ENCODE data around the gene MRPS5. TPM values are rescaled to one million over a fixed set of nuclear protein-coding genes. Genes with fewer than 3 reads are reported as not detected.

MRPS5 gene
- total RNA-seq, 2 experiments from 2014 or later, result 75.2 to 79.3 TPM

DNA sequence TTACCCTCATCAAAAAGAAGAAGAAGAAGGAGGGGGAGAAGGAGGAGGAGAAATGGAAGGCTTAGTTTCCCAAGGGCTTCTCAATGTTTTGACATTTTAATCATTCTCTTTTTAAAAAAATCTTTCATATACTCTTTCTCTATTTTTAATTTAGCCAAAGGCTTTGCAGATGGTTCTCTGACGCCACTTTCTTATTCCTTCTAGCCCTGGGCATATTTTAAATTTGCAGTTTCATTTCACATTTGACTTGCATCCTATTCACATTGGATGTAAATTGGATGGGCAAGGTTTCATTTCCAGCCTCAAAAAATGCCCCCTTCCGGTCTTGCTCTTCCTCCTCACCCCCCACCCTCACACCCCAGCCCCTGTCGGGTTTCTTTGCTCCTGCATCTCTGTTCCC lies 66.3 kb downstream of the MRPS5 start:
- no peak for DNase-seq
- H3K27me3 Mint-ChIP-seq, result no peaks in the 10 kb centered on the region
- no peaks in the 10 kb centered on the region for H3K9me3 Mint-ChIP-seq
- peak overlapping the region; percentile 25 for H3K4me3 Mint-ChIP-seq
- H3K36me3 Mint-ChIP-seq, result peaks cover 35% of the 10 kb centered on the region
- peaks cover 47% of the 10 kb centered on the region for H3K4me1 Mint-ChIP-seq
- POLR2A ChIA-PET, result interaction anchor here (1.3 to 5.4 kb wide), 5 partner anchors 8 to 33 kb away, joined by 4 to 49 read pairs (median 6); partner anchors contain the start of gene MAL
- no peak for ATAC-seq (ENCODE audit: low read depth)
- peak overlapping the region; percentile 70 for H3K27ac Mint-ChIP-seq

DNA sequence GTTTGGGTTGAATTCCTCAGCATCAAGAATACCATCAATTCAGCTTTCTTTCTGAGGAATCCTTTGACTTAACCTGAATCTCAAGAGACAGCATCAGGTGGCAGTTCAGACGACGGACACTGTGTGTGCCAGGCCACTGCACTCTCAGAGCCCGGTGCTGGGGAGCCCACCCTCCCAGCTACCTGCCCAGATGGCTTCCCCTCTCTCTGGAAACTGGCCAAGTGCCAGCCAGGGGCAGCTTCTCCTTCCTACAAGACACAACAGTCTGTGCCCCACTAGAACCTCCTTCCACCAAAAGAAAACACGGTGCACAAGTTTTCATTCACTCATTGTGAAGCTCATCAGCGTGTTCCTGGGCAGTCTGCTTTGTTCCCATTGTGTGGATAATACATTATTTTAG lies 67.6 kb downstream of the MRPS5 start:
- peaks cover 52% of the 10 kb centered on the region for H3K4me1 Mint-ChIP-seq
- POLR2A ChIA-PET, result interaction anchor here (1.3 to 5.4 kb wide), 5 partner anchors 9 to 30 kb away, joined by 4 to 49 read pairs (median 22); partner anchors contain the start of gene MAL
- no peak for ATAC-seq (ENCODE audit: low read depth)
- peak overlapping the region; percentile 21 for H3K27ac Mint-ChIP-seq
- peak; percentile 23 for DNase-seq
- no peak overlapping the region for H3K4me3 Mint-ChIP-seq
- no peaks in the 10 kb centered on the region for H3K9me3 Mint-ChIP-seq
- peaks cover 41% of the 10 kb centered on the region for H3K36me3 Mint-ChIP-seq
- H3K27me3 Mint-ChIP-seq, result no peaks in the 10 kb centered on the region

- H3K4me3 Mint-ChIP-seq, result no peak overlapping the region
These were observed 68.1 kb downstream of the MRPS5 start for GRCh38 chr2:95053543-95053942.

GRCh38 chr2:95052804-95053479 lies 68.7 kb downstream of the MRPS5 start:
- H3K27ac Mint-ChIP-seq, result peak overlapping the region; percentile 72
- ATAC-seq (ENCODE audit: low read depth) (no peak), DNase-seq (peak; percentile 27)
- no peaks in the 10 kb centered on the region for H3K27me3 Mint-ChIP-seq
- H3K4me1 Mint-ChIP-seq, result peaks cover 55% of the 10 kb centered on the region
- no peaks in the 10 kb centered on the region for H3K9me3 Mint-ChIP-seq
- POLR2A ChIA-PET, result interaction anchor here (1.0 to 5.4 kb wide), 6 partner anchors 8 to 29 kb away, joined by 3 to 49 read pairs (median 14); partner anchors contain the start of gene MAL
- no peak overlapping the region for H3K4me3 Mint-ChIP-seq
- peaks cover 45% of the 10 kb centered on the region for H3K36me3 Mint-ChIP-seq

More at GRCh38 chr2:95053543-95053942, 68.1 kb downstream of the MRPS5 start:
- Mint-ChIP-seq H3K27ac (peak overlapping the region; percentile 72), H3K27me3 (no peaks in the 10 kb centered on the region), H3K36me3 (peaks cover 45% of the 10 kb centered on the region), H3K9me3 (no peaks in the 10 kb centered on the region), H3K4me1 (peaks cover 52% of the 10 kb centered on the region)
- DNase-seq (peak; percentile 28), ATAC-seq (ENCODE audit: low read depth) (no peak)
- POLR2A ChIA-PET, result interaction anchor here (1.3 to 5.4 kb wide), 6 partner anchors 9 to 30 kb away, joined by 4 to 49 read pairs (median 14); partner anchors contain the start of gene MAL

GRCh38 chr2:95052307-95052706 lies 69.3 kb downstream of the MRPS5 start:
- Mint-ChIP-seq H3K36me3 (peaks cover 45% of the 10 kb centered on the region), H3K27me3 (no peaks in the 10 kb centered on the region), H3K9me3 (no peaks in the 10 kb centered on the region), H3K4me1 (peaks cover 61% of the 10 kb centered on the region), H3K27ac (no peak overlapping the region), H3K4me3 (no peak overlapping the region)
- DNase-seq (peak; percentile 15), ATAC-seq (ENCODE audit: low read depth) (no peak)
- POLR2A ChIA-PET, result interaction anchor here (1.0 to 5.4 kb wide), 6 partner anchors 8 to 28 kb away, joined by 3 to 49 read pairs (median 14); partner anchors contain the start of gene MAL

- H3K9me3 Mint-ChIP-seq, result no peaks in the 10 kb centered on the region
- ATAC-seq (ENCODE audit: low read depth) (no peak), DNase-seq (peak; percentile 25)
- POLR2A ChIA-PET, result interaction anchor here (2.7 to 5.4 kb wide), 3 partner anchors 11 to 28 kb away, joined by 22 to 49 read pairs (median 31); partner anchors contain the start of gene MAL
- H3K36me3 Mint-ChIP-seq, result peaks cover 46% of the 10 kb centered on the region
- H3K27ac Mint-ChIP-seq, result peak overlapping the region; percentile 66
- H3K4me3 Mint-ChIP-seq, result no peak overlapping the region
- H3K4me1 Mint-ChIP-seq, result peaks cover 64% of the 10 kb centered on the region
- no peaks in the 10 kb centered on the region for H3K27me3 Mint-ChIP-seq
These were observed 70.0 kb downstream of the MRPS5 start for GRCh38 chr2:95051626-95052025.

DNA sequence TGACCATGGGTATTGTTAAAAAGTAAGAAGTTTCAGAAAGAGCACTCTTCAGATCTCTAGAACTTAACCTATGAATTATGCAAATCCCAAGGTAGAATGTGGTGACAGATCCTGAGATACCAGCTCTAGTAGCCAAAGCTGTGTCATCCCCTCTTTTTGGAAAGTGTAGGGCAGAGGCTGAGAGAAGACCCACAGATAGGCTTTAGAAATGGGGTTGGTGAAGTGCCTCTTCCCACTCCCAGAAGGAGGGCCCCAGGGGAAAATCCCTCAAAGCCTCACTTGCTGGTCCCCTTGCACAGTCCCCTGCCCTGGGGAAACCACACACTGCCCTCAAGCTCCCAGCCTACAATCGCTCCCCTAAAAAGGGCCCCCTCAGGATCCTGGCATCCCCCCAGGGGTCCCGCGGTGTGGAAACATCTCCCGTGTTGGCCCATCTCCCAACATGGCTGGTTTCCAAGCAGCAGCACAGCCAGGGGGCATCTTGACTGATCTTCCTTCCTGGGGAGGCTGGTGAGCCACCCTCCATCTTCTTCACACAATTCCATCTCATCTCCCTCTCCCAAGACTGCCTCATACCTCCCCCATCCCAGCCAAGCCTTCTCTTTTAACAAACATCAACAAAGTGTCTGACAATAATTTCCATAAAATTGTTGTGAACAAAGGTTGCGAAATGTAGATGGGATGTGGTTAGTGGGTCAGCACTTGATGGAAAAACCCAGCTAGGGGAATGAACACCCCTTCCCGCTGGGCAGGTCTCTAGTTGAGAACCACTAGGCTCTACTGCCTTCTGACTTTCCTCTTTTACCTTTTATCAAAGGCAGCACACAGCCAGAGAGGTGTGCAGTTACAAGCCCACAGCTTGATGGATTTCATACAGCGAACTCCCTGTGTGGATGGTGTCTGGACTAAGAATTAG lies 71.0 kb downstream of the MRPS5 start:
- H3K9me3 Mint-ChIP-seq, result no peaks in the 10 kb centered on the region
- ATAC-seq (ENCODE audit: low read depth) (no peak), DNase-seq (peak; percentile 24)
- H3K27ac Mint-ChIP-seq, result peak overlapping the region; percentile 66
- POLR2A ChIA-PET, result interaction anchor here (1.4 to 5.4 kb wide), 2 partner anchors 11 to 24 kb away, joined by 5 to 49 read pairs; no protein-coding TSS in a partner anchor
- no peaks in the 10 kb centered on the region for H3K27me3 Mint-ChIP-seq
- H3K4me1 Mint-ChIP-seq, result peaks cover 61% of the 10 kb centered on the region
- H3K4me3 Mint-ChIP-seq, result peak overlapping the region; percentile 15
- H3K36me3 Mint-ChIP-seq, result peaks cover 50% of the 10 kb centered on the region

DNA sequence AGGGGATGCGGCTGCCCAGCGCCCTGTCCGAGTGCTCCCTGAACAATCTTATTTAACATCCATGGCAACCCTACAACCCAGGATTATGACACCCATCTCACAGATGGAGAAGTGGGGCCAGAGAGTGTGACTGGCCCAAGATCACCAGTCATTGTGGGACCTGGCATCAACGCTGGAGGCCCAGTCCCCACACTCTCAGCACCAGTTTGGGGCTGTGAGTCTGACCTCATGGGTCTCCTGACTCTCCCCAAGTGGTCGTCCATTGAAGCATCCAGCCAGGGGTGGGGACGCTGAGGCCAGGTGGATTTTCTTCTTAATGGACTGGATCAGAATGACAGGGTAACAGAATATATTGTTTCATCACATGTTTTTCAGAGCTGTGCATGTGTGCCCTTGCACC lies 71.6 kb downstream of the MRPS5 start:
- POLR2A ChIA-PET, result interaction anchor here (1.4 kb wide), 1 partner anchor 12 kb away, joined by 5 read pairs; no protein-coding TSS in a partner anchor
- peaks cover 55% of the 10 kb centered on the region for H3K36me3 Mint-ChIP-seq
- no peak overlapping the region for H3K27ac Mint-ChIP-seq
- no peak for ATAC-seq (ENCODE audit: low read depth)
- no peaks in the 10 kb centered on the region for H3K9me3 Mint-ChIP-seq
- DNase-seq, result peak; percentile 17
- no peak overlapping the region for H3K4me3 Mint-ChIP-seq
- no peaks in the 10 kb centered on the region for H3K27me3 Mint-ChIP-seq
- peaks cover 59% of the 10 kb centered on the region for H3K4me1 Mint-ChIP-seq

GRCh38 chr2:95049683-95049955 lies 72.0 kb downstream of the MRPS5 start:
- H3K4me1 Mint-ChIP-seq, result peaks cover 60% of the 10 kb centered on the region
- POLR2A ChIA-PET, result no interaction called here
- H3K27ac Mint-ChIP-seq, result no peak overlapping the region
- H3K36me3 Mint-ChIP-seq, result peaks cover 57% of the 10 kb centered on the region
- H3K27me3 Mint-ChIP-seq, result no peaks in the 10 kb centered on the region
- no peak overlapping the region for H3K4me3 Mint-ChIP-seq
- ATAC-seq (ENCODE audit: low read depth) (no peak), DNase-seq (peak; percentile 26)
- H3K9me3 Mint-ChIP-seq, result no peaks in the 10 kb centered on the region

DNA sequence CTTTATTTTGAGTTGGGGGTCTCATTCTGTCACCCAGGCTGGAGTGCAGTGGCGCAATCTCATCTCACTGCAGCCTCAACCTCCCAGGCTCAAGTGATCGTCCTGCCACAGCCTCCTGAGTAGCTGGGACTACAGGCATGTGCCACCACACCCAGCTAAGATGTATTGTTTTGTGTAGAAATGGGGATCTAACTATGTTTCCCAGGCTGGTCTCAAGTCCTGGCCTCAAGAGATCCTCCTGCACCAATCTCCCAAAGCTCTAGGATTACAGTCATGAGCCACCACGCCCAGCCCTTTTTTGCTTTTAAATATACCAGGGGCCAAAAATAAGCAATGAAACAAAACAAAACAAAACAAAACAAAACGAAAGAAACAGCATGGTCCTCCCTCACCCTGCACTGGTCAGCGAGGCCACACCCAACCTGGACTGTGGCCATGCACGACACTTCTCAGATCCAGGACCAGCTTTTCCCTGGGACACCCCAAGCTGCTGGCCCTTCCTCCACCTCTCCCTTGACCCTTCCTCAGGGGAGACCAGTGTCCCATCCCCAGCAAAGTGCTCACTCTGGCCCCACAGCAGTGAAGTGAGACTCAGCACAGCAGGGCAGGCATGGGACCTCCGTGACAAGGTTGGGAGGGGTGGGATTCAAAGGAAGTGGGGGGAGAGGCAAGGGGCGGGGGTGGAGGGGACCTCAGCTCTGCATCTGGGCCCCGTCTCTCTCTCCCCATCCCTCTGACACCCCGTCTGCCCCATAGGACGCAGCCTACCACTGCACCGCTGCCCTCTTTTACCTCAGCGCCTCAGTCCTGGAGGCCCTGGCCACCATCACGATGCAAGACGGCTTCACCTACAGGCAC lies 72.6 kb downstream of the MRPS5 start:
- Mint-ChIP-seq H3K4me3 (no peak overlapping the region), H3K9me3 (no peaks in the 10 kb centered on the region), H3K36me3 (peaks cover 59% of the 10 kb centered on the region), H3K27me3 (no peaks in the 10 kb centered on the region), H3K27ac (peak overlapping the region; percentile 54), H3K4me1 (peaks cover 59% of the 10 kb centered on the region)
- no peak for ATAC-seq (ENCODE audit: low read depth)
- POLR2A ChIA-PET, result no interaction called here
- peak; percentile 12 for DNase-seq

- POLR2A ChIA-PET, result interaction anchor here (0.9 kb wide), 1 partner anchor 27 kb away, joined by 3 read pairs; no protein-coding TSS in a partner anchor
- Mint-ChIP-seq H3K9me3 (no peaks in the 10 kb centered on the region), H3K4me1 (peaks cover 64% of the 10 kb centered on the region), H3K27me3 (no peaks in the 10 kb centered on the region), H3K4me3 (peak overlapping the region; percentile 13), H3K27ac (peak overlapping the region; percentile 79), H3K36me3 (peaks cover 58% of the 10 kb centered on the region)
- ATAC-seq (ENCODE audit: low read depth), result peak; percentile 42
- DNase-seq, result peak; percentile 32
These were observed 73.7 kb downstream of the MRPS5 start for GRCh38 chr2:95047629-95048510.

Measured in activated naive CD8-positive, alpha-beta T cell treated with anti-CD3 and anti-CD28 coated beads, Interleukin-2, amount 10 ng/mL, durations not matched to agents 7 days and 5 days (primary cell).